ENCODE data around the gene NPAS2.

NPAS2 gene

DNA sequence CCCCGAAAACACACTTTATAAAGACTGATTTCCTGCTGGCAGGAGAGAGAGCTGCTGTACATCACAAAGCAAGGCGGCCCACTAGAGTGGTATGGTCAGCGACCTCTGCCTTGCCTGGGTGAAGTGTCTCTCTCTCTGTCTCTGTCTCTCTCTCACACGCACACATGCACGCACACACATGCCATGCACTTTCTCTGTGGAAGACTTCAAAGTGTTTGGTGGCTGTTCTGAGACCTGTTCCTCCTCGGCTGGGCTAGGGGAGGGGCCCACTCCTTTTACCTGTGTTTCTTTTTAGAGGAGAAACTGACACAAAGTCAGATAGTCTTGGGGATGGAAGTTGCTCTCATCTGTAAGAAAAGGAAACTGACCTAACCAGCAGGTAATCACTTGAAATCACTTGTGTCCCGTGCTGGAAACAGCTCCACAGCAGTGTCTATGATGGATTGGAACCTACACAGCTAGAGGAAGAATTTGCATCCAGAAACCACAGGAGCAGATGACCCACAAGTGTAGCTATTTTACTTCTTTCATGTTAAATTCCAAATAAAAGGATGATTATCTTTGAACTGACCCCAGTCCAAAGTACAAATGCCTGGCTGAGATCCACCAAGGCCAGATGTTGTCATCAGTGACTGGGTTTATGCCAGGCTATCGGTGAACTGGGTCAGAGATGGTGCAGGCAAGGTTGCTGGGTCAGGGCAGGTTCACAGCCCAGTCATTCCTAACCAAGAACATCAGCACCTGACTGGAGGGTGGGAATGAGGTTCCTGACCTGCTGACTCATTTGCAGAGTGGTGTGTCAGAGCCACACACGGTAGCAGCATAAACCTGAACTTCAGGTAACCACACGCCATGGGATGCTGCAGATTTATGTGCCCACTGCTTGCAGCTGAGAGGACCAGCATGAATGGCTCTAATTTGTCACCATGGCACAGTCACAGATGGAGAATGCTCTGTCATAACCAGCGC is 63.0 kb downstream of the NPAS2 start:
- Histone ChIP-seq H4K8ac (ENCODE audit: low read depth, low read length) (no peak overlapping the region), H3K36me3 (ENCODE audit: control insufficient read depth in 1 of 2, insufficient read depth in 2 of 2, low read length in 2 of 2) (no peaks in the 10 kb centered on the region), H3K27ac (ENCODE audit: low read depth, low read length) (no peak overlapping the region), H2AK5ac (ENCODE audit: low read length) (no peak overlapping the region), H3K27me3 (ENCODE audit: insufficient read depth, low read length) (no peaks in the 10 kb centered on the region), H3K4me2 (ENCODE audit: low read length) (no peak overlapping the region), H3K23ac (ENCODE audit: low read length) (no peak overlapping the region), H3K18ac (ENCODE audit: low read length) (no peak overlapping the region), H3K14ac (ENCODE audit: low read length) (no peak overlapping the region), H3K79me2 (ENCODE audit: control insufficient read depth, insufficient read depth, low read length, poor library complexity) (no peaks in the 10 kb centered on the region), H2BK5ac (ENCODE audit: low read depth, low read length, poor library complexity) (no peak overlapping the region), H4K12ac (ENCODE audit: low read depth, low read length) (no peak overlapping the region), H3K79me1 (ENCODE audit: low read length) (no peaks in the 10 kb centered on the region), H3K4me3 (ENCODE audit: low read depth, low read length) (no peak overlapping the region), H2BK12ac (ENCODE audit: low read length) (no peak overlapping the region), H3K4me1 (ENCODE audit: control insufficient read depth in 1 of 2, insufficient read depth in 2 of 2, low read length in 2 of 2) (peaks cover 12 to 14% of the 10 kb centered on the region in 2 experiments), H2BK120ac (ENCODE audit: insufficient read depth, low read length, poor library complexity) (no peak overlapping the region), H3K9ac (ENCODE audit: low read length) (no peak overlapping the region), H3K9me3 (ENCODE audit: insufficient read depth, low read depth, low read length) (no peaks in the 10 kb centered on the region), H3K4ac (ENCODE audit: low read depth, low read length) (no peak overlapping the region), H2AFZ (ENCODE audit: insufficient read depth, low read length, poor library complexity) (no peak overlapping the region), H4K91ac (ENCODE audit: low read depth, low read length) (no peak overlapping the region)
- no CpG with 5 or more reads among the region's 11 CpGs for WGBS (ENCODE audit: extremely low coverage, insufficient coverage, insufficient read length)
- DNase-seq, result peak; percentile 84 to 86

DNA sequence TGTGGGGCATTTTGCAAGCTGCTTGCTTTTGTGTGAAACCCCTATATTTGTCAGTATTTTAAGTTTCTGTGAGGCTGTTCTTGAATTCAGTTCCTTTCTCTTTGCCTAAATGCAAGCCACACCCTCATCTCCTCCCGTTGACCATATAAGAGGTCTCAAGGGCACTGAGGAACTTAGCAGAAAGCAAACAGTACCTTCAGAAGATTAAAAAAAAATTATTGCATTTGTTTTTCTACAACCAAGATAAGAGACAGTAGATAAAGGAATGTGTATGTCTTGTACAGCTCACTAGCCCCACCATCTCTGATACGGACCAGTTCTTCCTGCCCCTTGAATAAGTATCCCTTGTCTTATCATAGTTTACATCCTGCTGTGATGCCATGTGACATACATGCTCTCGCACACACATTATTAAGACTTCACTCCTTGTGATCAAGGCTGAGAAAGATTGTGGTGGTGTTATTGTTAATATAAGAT is 64.2 kb downstream of the NPAS2 start:
- no peak overlapping the region for H2BK12ac ChIP-seq (ENCODE audit: low read length)
- no peak overlapping the region for H2AFZ ChIP-seq (ENCODE audit: insufficient read depth, low read length, poor library complexity)
- H2BK5ac ChIP-seq (ENCODE audit: low read depth, low read length, poor library complexity), result no peak overlapping the region
- no peak overlapping the region for H3K18ac ChIP-seq (ENCODE audit: low read length)
- no peaks in the 10 kb centered on the region for H3K36me3 ChIP-seq (ENCODE audit: control insufficient read depth in 1 of 2, insufficient read depth in 2 of 2, low read length in 2 of 2)
- H3K9me3 ChIP-seq (ENCODE audit: insufficient read depth, low read depth, low read length), result no peaks in the 10 kb centered on the region
- H3K27me3 ChIP-seq (ENCODE audit: insufficient read depth, low read length), result no peaks in the 10 kb centered on the region
- no peaks in the 10 kb centered on the region for H3K79me2 ChIP-seq (ENCODE audit: control insufficient read depth, insufficient read depth, low read length, poor library complexity)
- no peak overlapping the region for H4K8ac ChIP-seq (ENCODE audit: low read depth, low read length)
- H3K27ac ChIP-seq (ENCODE audit: low read depth, low read length), result no peak overlapping the region
- no peak overlapping the region for H3K4me2 ChIP-seq (ENCODE audit: low read length)
- H3K14ac ChIP-seq (ENCODE audit: low read length), result no peak overlapping the region
- no peak overlapping the region for H2BK120ac ChIP-seq (ENCODE audit: insufficient read depth, low read length, poor library complexity)
- DNase-seq, result no peak
- H4K12ac ChIP-seq (ENCODE audit: low read depth, low read length), result no peak overlapping the region
- H3K4ac ChIP-seq (ENCODE audit: low read depth, low read length), result no peak overlapping the region
- H3K23ac ChIP-seq (ENCODE audit: low read length), result no peak overlapping the region
- no peak overlapping the region for H4K91ac ChIP-seq (ENCODE audit: low read depth, low read length)
- no peak overlapping the region for H3K4me3 ChIP-seq (ENCODE audit: low read depth, low read length)
- no peak overlapping the region for H3K9ac ChIP-seq (ENCODE audit: low read length)
- H3K4me1 ChIP-seq (ENCODE audit: control insufficient read depth in 1 of 2, insufficient read depth in 2 of 2, low read length in 2 of 2), result peaks cover 9 to 12% of the 10 kb centered on the region in 2 experiments
- no peaks in the 10 kb centered on the region for H3K79me1 ChIP-seq (ENCODE audit: low read length)
- no peak overlapping the region for H2AK5ac ChIP-seq (ENCODE audit: low read length)
- WGBS (ENCODE audit: extremely low coverage, insufficient coverage, insufficient read length), result no CpG with 5 or more reads among the region's 3 CpGs

DNA sequence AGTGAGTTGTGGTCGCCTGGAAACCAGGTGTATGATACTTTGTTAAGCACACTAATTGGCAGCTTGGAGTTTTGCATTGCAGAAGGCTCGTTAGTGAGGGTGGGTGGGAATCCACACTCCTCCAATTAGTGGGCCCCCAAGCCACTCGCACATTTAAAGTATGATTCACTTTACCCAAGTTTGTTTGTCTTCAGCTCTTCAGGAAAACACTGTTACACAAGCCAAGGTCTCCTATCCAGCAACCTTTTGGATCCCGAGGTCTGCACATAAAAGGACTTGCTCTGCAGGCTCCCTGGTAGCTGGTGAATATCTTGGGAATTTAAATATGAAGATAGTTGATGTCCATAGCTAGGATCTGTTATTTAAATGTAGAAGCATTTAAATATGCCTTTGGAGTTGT is 66.1 kb downstream of the NPAS2 start:
- H2BK5ac ChIP-seq (ENCODE audit: low read depth, low read length, poor library complexity), result no peak overlapping the region

GRCh38 chr2:100887039-100887578 is 67.2 kb downstream of the NPAS2 start:
- no peaks in the 10 kb centered on the region for H3K36me3 ChIP-seq (ENCODE audit: control insufficient read depth in 1 of 2, insufficient read depth in 2 of 2, low read length in 2 of 2)
- H4K12ac ChIP-seq (ENCODE audit: low read depth, low read length), result no peak overlapping the region
- H3K79me2 ChIP-seq (ENCODE audit: control insufficient read depth, insufficient read depth, low read length, poor library complexity), result no peaks in the 10 kb centered on the region
- no peak overlapping the region for H3K4me2 ChIP-seq (ENCODE audit: low read length)
- H3K27me3 ChIP-seq (ENCODE audit: insufficient read depth, low read length), result no peaks in the 10 kb centered on the region
- H2BK12ac ChIP-seq (ENCODE audit: low read length), result no peak overlapping the region
- no peak overlapping the region for H2BK5ac ChIP-seq (ENCODE audit: low read depth, low read length, poor library complexity)
- H3K14ac ChIP-seq (ENCODE audit: low read length), result no peak overlapping the region
- no peaks in the 10 kb centered on the region for H3K79me1 ChIP-seq (ENCODE audit: low read length)
- no peak overlapping the region for H3K27ac ChIP-seq (ENCODE audit: low read depth, low read length)
- H4K8ac ChIP-seq (ENCODE audit: low read depth, low read length), result no peak overlapping the region
- H3K4me1 ChIP-seq (ENCODE audit: control insufficient read depth in 1 of 2, insufficient read depth in 2 of 2, low read length in 2 of 2), result peaks cover 9 to 11% of the 10 kb centered on the region in 2 experiments
- no peak overlapping the region for H3K18ac ChIP-seq (ENCODE audit: low read length)
- no peak overlapping the region for H2BK120ac ChIP-seq (ENCODE audit: insufficient read depth, low read length, poor library complexity)
- DNase-seq, result no peak
- H3K9ac ChIP-seq (ENCODE audit: low read length), result no peak overlapping the region
- no peak overlapping the region for H3K4me3 ChIP-seq (ENCODE audit: low read depth, low read length)
- no peak overlapping the region for H3K23ac ChIP-seq (ENCODE audit: low read length)
- no peak overlapping the region for H2AFZ ChIP-seq (ENCODE audit: insufficient read depth, low read length, poor library complexity)
- no peak overlapping the region for H4K91ac ChIP-seq (ENCODE audit: low read depth, low read length)
- no CpG with 5 or more reads among the region's 11 CpGs for whole genome bisulfite sequencing (ENCODE audit: extremely low coverage, insufficient coverage, insufficient read length)
- H3K9me3 ChIP-seq (ENCODE audit: insufficient read depth, low read depth, low read length), result peaks cover 4% of the 10 kb centered on the region
- no peak overlapping the region for H2AK5ac ChIP-seq (ENCODE audit: low read length)
- H3K4ac ChIP-seq (ENCODE audit: low read depth, low read length), result no peak overlapping the region

More for the DNA sequence above, 66.1 kb downstream of the NPAS2 start:
- no peak overlapping the region for H3K27ac ChIP-seq (ENCODE audit: low read depth, low read length)
- no peak overlapping the region for H4K8ac ChIP-seq (ENCODE audit: low read depth, low read length)
- no peaks in the 10 kb centered on the region for H3K79me1 ChIP-seq (ENCODE audit: low read length)
- peaks cover 9 to 12% of the 10 kb centered on the region in 2 experiments for H3K4me1 ChIP-seq (ENCODE audit: control insufficient read depth in 1 of 2, insufficient read depth in 2 of 2, low read length in 2 of 2)
- no peak overlapping the region for H3K9ac ChIP-seq (ENCODE audit: low read length)
- H3K9me3 ChIP-seq (ENCODE audit: insufficient read depth, low read depth, low read length), result peaks cover 2% of the 10 kb centered on the region
- H2AK5ac ChIP-seq (ENCODE audit: low read length), result no peak overlapping the region
- H4K91ac ChIP-seq (ENCODE audit: low read depth, low read length), result no peak overlapping the region
- no CpG with 5 or more reads among the region's 4 CpGs for WGBS (ENCODE audit: extremely low coverage, insufficient coverage, insufficient read length)
- H3K36me3 ChIP-seq (ENCODE audit: control insufficient read depth in 1 of 2, insufficient read depth in 2 of 2, low read length in 2 of 2), result no peaks in the 10 kb centered on the region
- H2AFZ ChIP-seq (ENCODE audit: insufficient read depth, low read length, poor library complexity), result no peak overlapping the region
- no peaks in the 10 kb centered on the region for H3K27me3 ChIP-seq (ENCODE audit: insufficient read depth, low read length)
- no peak overlapping the region for H2BK120ac ChIP-seq (ENCODE audit: insufficient read depth, low read length, poor library complexity)
- no peak overlapping the region for H3K23ac ChIP-seq (ENCODE audit: low read length)
- H3K4me3 ChIP-seq (ENCODE audit: low read depth, low read length), result no peak overlapping the region
- no peaks in the 10 kb centered on the region for H3K79me2 ChIP-seq (ENCODE audit: control insufficient read depth, insufficient read depth, low read length, poor library complexity)
- no peak overlapping the region for H4K12ac ChIP-seq (ENCODE audit: low read depth, low read length)
- H3K4me2 ChIP-seq (ENCODE audit: low read length), result no peak overlapping the region
- no peak overlapping the region for H3K14ac ChIP-seq (ENCODE audit: low read length)
- H3K18ac ChIP-seq (ENCODE audit: low read length), result no peak overlapping the region
- no peak overlapping the region for H3K4ac ChIP-seq (ENCODE audit: low read depth, low read length)
- no peak for DNase-seq
- no peak overlapping the region for H2BK12ac ChIP-seq (ENCODE audit: low read length)
